ENCODE data around the gene EFCAB8. TPM values are rescaled to one million over a fixed set of nuclear protein-coding genes. Genes with fewer than 3 reads are reported as not detected.

Gene EFCAB8
- total RNA-seq, 1 experiment from 2014 or later = not detected

GRCh38 chr20:32980131-32980941 is 121.6 kb downstream of the EFCAB8 start:
- DNase-seq (ENCODE audit: extremely low read depth, low read depth) = no peak

- no peak for DNase-seq (ENCODE audit: extremely low read depth, low read depth)
Measured at GRCh38 chr20:32980990-32981389, 122.3 kb downstream of the EFCAB8 start.

GRCh38 chr20:32982617-32983458 is 124.1 kb downstream of the EFCAB8 start:
- no peak for DNase-seq (ENCODE audit: extremely low read depth, low read depth)

- no peak for DNase-seq (ENCODE audit: extremely low read depth, low read depth)
Measured at GRCh38 chr20:32983459-32984112, 124.9 kb downstream of the EFCAB8 start.

- DNase-seq (ENCODE audit: extremely low read depth, low read depth) = no peak
Measured at GRCh38 chr20:32984196-32984595, 125.5 kb downstream of the EFCAB8 start.

- no peak for DNase-seq (ENCODE audit: extremely low read depth, low read depth)
Measured at GRCh38 chr20:32984631-32985354, 126.1 kb downstream of the EFCAB8 start.

GRCh38 chr20:32985596-32985995 is 126.9 kb downstream of the EFCAB8 start:
- DNase-seq (ENCODE audit: extremely low read depth, low read depth) = no peak

- no peak for DNase-seq (ENCODE audit: extremely low read depth, low read depth)
Measured at GRCh38 chr20:32986331-32986966, 127.7 kb downstream of the EFCAB8 start.

- no peak for DNase-seq (ENCODE audit: extremely low read depth, low read depth)
Measured at GRCh38 chr20:32987044-32987825, 128.5 kb downstream of the EFCAB8 start.

- DNase-seq (ENCODE audit: extremely low read depth, low read depth) = no peak
Measured at GRCh38 chr20:32988008-32988407, 129.3 kb downstream of the EFCAB8 start.

GRCh38 chr20:32989507-32990283 is 131.0 kb downstream of the EFCAB8 start:
- no peak for DNase-seq (ENCODE audit: extremely low read depth, low read depth)

GRCh38 chr20:32990426-32990825 is 131.7 kb downstream of the EFCAB8 start:
- DNase-seq (ENCODE audit: extremely low read depth, low read depth) = no peak

- DNase-seq (ENCODE audit: extremely low read depth, low read depth) = no peak
Measured at GRCh38 chr20:32991383-32991782, 132.7 kb downstream of the EFCAB8 start.

GRCh38 chr20:32991792-32992641 is 133.3 kb downstream of the EFCAB8 start:
- no peak for DNase-seq (ENCODE audit: extremely low read depth, low read depth)

GRCh38 chr20:32993496-32994050 is 134.8 kb downstream of the EFCAB8 start:
- no peak for DNase-seq (ENCODE audit: extremely low read depth, low read depth)

- DNase-seq (ENCODE audit: extremely low read depth, low read depth) = no peak
Measured at GRCh38 chr20:32995802-32996201, 137.1 kb downstream of the EFCAB8 start.

GRCh38 chr20:32997431-32997830 is 138.7 kb downstream of the EFCAB8 start:
- no peak for DNase-seq (ENCODE audit: extremely low read depth, low read depth)

Data from NCI-H460 (cell line).